ENCODE data around the gene FAM53C. TPM values are rescaled to one million over a fixed set of nuclear protein-coding genes. Genes with fewer than 3 reads are reported as not detected.

The FAM53C gene
- total RNA-seq, 1 experiment from 2014 or later = 36.4 TPM

DNA sequence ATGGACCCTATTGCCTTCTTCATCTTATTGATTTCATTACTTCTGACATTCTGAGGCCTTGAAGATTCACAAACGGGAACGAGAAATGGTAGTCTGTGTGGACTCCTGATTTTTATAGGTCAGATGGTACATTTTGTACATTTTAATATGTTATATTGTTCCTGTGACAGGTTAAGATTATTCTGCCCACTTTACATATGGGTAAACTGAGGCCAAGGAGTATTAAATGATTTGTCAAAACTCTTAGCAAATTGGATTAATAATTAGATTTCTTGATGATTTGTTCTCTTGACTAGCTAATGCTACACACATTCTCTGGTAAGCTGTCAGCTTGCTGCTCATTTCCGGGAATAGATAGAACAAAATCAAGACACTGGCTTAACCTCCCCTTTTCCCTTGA is 1.9 kb downstream of the FAM53C start:
- Histone ChIP-seq H3K4me2 (ENCODE audit: low read length) (peak overlapping the region; percentile 88; the same call in 1 of the 2 replicates), H3K9me2 (ENCODE audit: insufficient read depth) (no peaks in the 10 kb centered on the region), H3K4me3 (replicated peaks in 1 of 2; ENCODE audit: low read depth in 1 of 2, low read length in 2 of 2) (no peak overlapping the region), H3K4me1 (ENCODE audit: control insufficient read depth in 1 of 2, insufficient read depth in 2 of 2, low read length in 2 of 2) (peaks cover 0 to 24% of the 10 kb centered on the region in 2 experiments; a peak in 2 of 4 replicates), H3K79me2 (ENCODE audit: insufficient read depth, low read length) (peaks cover 40% of the 10 kb centered on the region), H3K27me3 (ENCODE audit: insufficient read depth, low read length) (no peaks in the 10 kb centered on the region), H3K9ac (ENCODE audit: low read length) (no peak overlapping the region), H3K9me3 (ENCODE audit: control insufficient read depth in 1 of 2, insufficient read depth in 1 of 2, low read depth in 1 of 2, low read length in 2 of 2) (no peaks in the 10 kb centered on the region), H2AFZ (ENCODE audit: low read depth, low read length, poor library complexity, severe bottlenecking) (no peak overlapping the region), H4K20me1 (ENCODE audit: insufficient read depth) (no peaks in the 10 kb centered on the region), H3K36me3 (ENCODE audit: control insufficient read depth in 1 of 2, insufficient read depth in 2 of 2, low read length in 2 of 2) (peaks cover 19 to 23% of the 10 kb centered on the region in 2 experiments), H3K27ac (ENCODE audit: low read depth, low read length) (no peak overlapping the region)
- CTCF ChIA-PET = interaction anchor here (5.1 kb wide), 1 partner anchor 13 kb away, joined by 40 read pairs; the partner anchor contains the start of gene KDM3B
- BruUV-seq (replicated peaks) = no TSS peak
- RAD21 ChIA-PET (ENCODE audit: low non-redundant PET in 1 of 2, low total read pairs in 2 of 2, uncharacterized antibody in 2 of 2, unreplicated experiment in 2 of 2) = no interaction called here
- intact Hi-C loops (cut with micrococcal nuclease) = no loop called here
- DNase-seq (ENCODE audit: low read depth, low spot score) (no peak), ATAC-seq (no peak)
- no peak for TF ChIP-seq ELF1 (IDR thresholded peaks at IDR 0.05; ENCODE audit: borderline replicate concordance, low read depth)
- no peak for TF ChIP-seq YY1 (IDR thresholded peaks at IDR 0.05; ENCODE audit: extremely low read depth, insufficient replicate concordance, low read depth, low read length)
- no peak for TF ChIP-seq EGR1 (IDR thresholded peaks at IDR 0.05; ENCODE audit: low read depth)
- TF ChIP-seq FOSL1 (IDR thresholded peaks at IDR 0.05; ENCODE audit: low read depth) = no peak
- TF ChIP-seq SP1 (IDR thresholded peaks at IDR 0.05; ENCODE audit: low read depth) = no peak
- TF ChIP-seq, protein P1, sequence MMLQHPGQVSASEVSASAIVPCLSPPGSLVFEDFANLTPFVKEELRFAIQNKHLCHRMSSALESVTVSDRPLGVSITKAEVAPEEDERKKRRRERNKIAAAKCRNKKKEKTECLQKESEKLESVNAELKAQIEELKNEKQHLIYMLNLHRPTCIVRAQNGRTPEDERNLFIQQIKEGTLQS (IDR thresholded peaks at IDR 0.05) = no peak
- TF ChIP-seq EZH2phosphoT487 (IDR thresholded peaks at IDR 0.05; ENCODE audit: borderline replicate concordance) = no peak
- no peak for TF ChIP-seq JUND (IDR thresholded peaks at IDR 0.05)
- TF ChIP-seq ZBTB33 (IDR thresholded peaks at IDR 0.05; ENCODE audit: extremely low read depth, insufficient replicate concordance, low read length) = no peak
- TF ChIP-seq SIN3A (IDR thresholded peaks at IDR 0.05; ENCODE audit: low read depth) = no peak
- no peak for TF ChIP-seq RAD21 (IDR thresholded peaks at IDR 0.05; ENCODE audit: low read depth)
- TF ChIP-seq MAX (IDR thresholded peaks at IDR 0.05) = no peak
- TF ChIP-seq CEBPB (IDR thresholded peaks at IDR 0.05; ENCODE audit: low read depth) = no peak
- no peak for TF ChIP-seq EZH2 (IDR thresholded peaks at IDR 0.05)
- TF ChIP-seq, protein P2, sequence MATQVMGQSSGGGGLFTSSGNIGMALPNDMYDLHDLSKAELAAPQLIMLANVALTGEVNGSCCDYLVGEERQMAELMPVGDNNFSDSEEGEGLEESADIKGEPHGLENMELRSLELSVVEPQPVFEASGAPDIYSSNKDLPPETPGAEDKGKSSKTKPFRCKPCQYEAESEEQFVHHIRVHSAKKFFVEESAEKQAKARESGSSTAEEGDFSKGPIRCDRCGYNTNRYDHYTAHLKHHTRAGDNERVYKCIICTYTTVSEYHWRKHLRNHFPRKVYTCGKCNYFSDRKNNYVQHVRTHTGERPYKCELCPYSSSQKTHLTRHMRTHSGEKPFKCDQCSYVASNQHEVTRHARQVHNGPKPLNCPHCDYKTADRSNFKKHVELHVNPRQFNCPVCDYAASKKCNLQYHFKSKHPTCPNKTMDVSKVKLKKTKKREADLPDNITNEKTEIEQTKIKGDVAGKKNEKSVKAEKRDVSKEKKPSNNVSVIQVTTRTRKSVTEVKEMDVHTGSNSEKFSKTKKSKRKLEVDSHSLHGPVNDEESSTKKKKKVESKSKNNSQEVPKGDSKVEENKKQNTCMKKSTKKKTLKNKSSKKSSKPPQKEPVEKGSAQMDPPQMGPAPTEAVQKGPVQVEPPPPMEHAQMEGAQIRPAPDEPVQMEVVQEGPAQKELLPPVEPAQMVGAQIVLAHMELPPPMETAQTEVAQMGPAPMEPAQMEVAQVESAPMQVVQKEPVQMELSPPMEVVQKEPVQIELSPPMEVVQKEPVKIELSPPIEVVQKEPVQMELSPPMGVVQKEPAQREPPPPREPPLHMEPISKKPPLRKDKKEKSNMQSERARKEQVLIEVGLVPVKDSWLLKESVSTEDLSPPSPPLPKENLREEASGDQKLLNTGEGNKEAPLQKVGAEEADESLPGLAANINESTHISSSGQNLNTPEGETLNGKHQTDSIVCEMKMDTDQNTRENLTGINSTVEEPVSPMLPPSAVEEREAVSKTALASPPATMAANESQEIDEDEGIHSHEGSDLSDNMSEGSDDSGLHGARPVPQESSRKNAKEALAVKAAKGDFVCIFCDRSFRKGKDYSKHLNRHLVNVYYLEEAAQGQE (IDR thresholded peaks at IDR 0.05; ENCODE audit: low read depth) = no peak
- TF ChIP-seq TCF7L2 (IDR thresholded peaks at IDR 0.05; ENCODE audit: borderline replicate concordance, extremely low read depth, insufficient read depth, insufficient read length) = no peak
- no peak for TF ChIP-seq SRF (IDR thresholded peaks at IDR 0.05; ENCODE audit: low read depth)
- TF ChIP-seq CBX3 (IDR thresholded peaks at IDR 0.05; ENCODE audit: low read depth) = no peak
- no peak for TF ChIP-seq POLR2AphosphoS5 (IDR thresholded peaks at IDR 0.05; ENCODE audit: low read depth, low read length)
- TF ChIP-seq ZNF274 (IDR thresholded peaks at IDR 0.05; ENCODE audit: low read depth, low read length) = no peak
- POLR2A ChIA-PET = interaction anchor here (0.6 to 6.5 kb wide), 2 partner anchors 12 kb away, joined by 4 to 59 read pairs; partner anchors contain the start of gene KDM3B
